NCI-H146 treated with DMSO at 0.1 percent for 48 hours (cell line): ENCODE data around the gene WDR46.
A peak's percentile ranks its signal among the peaks of the same experiment; 100 is the strongest.

Experiments
- DNase-seq: peaks from one replicate; lab custom pipeline; 2025; ENCODE audit not compliant: unreplicated experiment; lab: John Stamatoyannopoulos, UW

WDR46 gene, protein sequence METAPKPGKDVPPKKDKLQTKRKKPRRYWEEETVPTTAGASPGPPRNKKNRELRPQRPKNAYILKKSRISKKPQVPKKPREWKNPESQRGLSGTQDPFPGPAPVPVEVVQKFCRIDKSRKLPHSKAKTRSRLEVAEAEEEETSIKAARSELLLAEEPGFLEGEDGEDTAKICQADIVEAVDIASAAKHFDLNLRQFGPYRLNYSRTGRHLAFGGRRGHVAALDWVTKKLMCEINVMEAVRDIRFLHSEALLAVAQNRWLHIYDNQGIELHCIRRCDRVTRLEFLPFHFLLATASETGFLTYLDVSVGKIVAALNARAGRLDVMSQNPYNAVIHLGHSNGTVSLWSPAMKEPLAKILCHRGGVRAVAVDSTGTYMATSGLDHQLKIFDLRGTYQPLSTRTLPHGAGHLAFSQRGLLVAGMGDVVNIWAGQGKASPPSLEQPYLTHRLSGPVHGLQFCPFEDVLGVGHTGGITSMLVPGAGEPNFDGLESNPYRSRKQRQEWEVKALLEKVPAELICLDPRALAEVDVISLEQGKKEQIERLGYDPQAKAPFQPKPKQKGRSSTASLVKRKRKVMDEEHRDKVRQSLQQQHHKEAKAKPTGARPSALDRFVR

DNA sequence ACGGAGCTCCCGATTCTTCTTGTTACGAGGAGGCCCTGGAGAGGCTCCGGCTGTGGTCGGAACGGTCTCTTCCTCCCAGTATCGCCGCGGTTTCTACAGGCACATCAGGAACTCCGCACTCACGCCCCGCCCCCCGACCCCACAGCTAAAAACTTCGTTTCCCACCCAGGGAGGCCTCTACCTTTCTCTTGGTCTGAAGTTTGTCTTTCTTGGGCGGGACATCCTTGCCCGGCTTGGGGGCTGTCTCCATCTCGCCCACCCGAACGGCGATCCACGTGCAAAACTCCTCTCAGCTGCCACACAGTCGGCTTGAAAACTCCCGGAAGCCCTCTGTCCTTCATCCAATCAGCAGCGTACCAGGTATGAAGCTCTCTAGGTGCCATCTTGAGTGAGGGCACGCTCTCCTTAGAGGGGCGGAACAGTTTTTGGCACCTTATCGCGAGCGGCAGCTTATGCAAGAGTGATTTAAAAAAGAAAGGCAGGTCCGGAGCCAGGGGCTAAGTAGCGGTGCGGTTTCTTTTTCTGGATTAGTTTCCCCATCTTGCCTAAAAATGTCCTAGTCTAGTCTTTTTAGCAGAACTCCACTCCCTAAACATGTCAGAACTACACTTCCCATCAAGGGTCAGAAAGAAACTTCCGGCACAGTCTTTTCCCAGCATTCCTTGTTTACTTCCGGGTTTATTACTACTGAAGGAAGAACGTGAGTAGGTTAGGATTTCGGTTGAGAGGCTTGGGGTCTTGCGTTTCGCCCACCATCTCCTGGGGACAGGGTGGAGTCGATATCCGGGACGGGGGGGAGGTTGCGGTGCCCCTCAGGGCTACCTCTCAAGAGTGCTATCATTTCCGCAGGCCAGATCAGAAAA is at the start of gene WDR46, which contains the start of gene PFDN6:
Gene WDR46 (minus strand): TSS at position 319 of the 863 bp plus-strand sequence. CDS start 69 bp downstream, at position 250.
Gene PFDN6 (plus strand): TSS at position 681 of the 863 bp plus-strand sequence. CDS start 256 bp downstream, outside the sequence.
- DNase-seq: peak; percentile 88

DNA sequence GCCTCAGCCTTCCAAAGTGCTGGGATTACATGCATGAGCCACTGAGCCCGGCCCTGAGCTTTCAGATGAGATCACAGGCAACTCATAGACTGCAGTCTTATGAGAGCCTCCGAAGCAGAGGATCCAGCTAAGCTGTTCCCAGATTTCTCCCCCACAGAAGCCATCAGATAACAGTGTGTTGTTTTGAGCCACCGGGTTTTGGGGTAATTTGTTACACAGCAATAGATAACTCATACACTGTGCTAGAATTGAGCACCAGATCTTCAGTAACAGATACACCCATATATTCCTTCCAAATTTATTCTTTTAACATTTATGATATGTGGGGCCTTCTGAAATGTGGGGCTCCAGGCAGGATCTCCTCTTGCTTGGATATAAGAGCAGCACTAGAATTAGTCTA is 47.5 kb upstream of the WDR46 start:
- no peak for DNase-seq

DNA sequence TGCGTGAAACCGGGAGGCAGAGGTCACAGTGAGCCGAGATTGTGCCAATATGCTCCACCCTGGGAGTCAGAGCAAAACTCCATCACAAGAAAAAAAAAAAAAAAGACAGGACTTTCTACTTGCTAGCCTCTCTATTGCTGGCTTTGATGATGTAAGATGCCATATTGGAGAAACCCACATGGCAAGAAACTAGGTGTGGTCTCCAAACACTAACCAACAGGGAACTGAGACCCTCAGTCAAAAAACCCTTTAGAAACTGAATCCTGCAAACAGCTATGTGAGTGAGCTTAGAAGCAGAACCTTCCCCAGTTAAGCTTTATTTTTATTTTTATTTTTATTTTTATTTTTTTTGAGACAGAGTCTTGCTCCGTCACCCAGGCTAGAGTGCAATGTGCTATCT is 46.9 kb upstream of the WDR46 start:
- DNase-seq: no peak

DNA sequence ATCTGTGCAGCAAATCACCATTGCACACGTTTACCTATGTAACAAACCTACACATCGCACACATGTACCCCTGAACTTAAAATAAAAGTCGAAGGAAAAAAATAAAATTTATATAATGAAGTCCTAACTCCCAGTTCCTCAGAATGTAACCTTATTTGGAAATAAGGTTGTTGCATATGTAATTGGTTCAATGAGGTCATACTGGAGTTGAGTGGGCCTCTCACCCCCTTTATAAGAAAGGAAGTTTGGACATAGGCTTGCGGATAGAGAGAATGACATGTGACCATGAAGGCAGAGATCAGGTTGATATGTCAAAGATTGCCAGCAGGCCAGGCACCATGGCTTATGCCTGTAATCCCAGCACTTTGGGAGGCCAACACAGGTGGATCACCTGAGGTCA is 44.6 kb upstream of the WDR46 start:
- DNase-seq: no peak

DNA sequence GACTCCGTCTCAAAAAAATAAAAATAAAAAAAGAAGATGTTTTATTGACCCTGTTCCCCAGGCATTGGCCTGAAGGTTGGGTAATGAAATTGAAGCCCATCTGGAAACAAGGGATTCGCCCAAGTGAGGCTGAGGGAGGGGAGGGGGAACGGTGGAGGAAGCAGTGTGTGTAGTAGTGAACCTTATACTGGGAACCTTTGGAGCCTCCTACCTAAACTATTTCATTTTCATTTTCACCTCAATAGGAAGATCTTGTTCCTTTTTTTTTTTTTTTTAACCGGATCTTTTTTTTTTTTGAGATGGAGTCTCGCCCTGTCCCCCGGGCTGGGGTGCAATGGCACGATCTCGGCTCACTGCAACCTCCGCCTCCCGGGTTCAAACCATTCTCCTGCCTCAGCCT is 41.7 kb upstream of the WDR46 start:
- DNase-seq: no peak

DNA sequence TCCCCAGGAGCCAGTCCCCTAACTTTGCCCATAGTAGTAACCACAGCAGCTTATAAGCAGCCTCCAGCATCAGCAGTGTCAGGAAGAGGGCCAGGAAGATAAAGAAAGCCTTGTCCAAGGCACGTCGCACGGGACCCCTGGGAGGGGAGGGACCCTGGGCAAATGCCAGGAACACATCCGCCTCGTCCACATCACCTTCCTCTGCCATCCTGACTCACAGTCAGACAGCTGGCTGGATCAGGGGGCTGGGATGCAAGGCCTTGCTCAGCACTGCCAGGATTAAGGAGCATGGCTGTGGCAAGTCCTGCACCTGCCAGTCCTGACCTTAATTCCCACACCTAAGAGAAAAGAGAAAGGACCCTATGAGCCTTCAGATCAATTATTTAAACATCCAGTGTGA is 40.0 kb upstream of the WDR46 start:
- DNase-seq: no peak

DNA sequence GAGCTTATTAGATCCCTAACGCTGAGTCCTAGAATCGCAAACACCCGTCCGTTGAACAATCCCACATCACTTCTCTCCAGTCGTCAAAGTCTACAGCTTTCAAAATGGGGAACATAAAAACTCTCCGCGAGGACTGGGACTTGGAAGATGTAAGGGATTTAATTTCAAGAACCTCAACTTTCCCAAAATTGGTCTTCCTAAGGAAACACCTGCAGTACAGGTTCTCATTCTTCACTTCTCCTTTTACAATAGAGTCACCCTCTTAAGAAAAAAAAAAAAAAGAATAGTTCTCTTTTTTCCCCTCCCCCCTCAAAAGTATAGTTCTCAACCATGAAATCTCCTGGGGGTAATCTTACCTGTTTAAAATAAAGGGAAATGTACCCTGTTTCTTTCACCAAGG is 35.1 kb upstream of the WDR46 start:
- peak; percentile 43 for DNase-seq

DNA sequence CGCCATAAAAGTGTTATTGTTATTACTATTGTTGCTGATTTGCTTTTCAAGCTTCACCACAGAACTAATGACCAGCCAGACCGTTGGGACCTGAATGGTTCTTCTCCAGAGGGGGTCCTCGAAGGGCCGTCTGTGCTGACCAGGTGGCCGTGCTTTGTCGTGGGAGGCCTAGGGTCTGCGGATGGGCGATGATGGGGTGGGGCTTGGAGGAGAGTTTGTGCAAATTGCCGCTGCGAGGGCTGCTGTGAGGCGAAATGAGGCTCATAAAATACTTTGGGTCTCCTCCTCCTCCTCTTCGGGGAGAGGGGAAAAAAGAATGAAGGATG is 34.5 kb upstream of the WDR46 start:
- DNase-seq: peak; percentile 84

DNA sequence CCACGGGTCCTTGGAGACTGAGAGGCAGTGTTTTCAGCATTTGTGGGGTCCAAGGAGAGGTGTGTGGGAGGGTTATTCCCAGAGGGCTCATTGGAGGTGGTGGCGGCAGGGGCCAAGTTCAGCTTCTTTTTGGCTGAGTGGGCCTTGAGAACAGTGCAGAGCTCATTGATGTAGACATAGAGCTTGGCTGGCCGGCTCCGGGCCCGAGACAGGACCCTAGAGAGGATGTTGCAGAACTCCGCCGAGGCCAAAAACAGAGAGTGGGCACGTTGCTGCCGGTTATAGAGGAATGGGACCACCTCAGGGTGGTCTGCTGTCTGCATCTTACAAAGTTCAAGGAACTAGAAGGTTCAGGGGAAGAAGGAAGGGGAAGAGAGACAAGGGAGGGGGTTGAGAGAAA is 32.2 kb upstream of the WDR46 start:
- DNase-seq: no peak

DNA sequence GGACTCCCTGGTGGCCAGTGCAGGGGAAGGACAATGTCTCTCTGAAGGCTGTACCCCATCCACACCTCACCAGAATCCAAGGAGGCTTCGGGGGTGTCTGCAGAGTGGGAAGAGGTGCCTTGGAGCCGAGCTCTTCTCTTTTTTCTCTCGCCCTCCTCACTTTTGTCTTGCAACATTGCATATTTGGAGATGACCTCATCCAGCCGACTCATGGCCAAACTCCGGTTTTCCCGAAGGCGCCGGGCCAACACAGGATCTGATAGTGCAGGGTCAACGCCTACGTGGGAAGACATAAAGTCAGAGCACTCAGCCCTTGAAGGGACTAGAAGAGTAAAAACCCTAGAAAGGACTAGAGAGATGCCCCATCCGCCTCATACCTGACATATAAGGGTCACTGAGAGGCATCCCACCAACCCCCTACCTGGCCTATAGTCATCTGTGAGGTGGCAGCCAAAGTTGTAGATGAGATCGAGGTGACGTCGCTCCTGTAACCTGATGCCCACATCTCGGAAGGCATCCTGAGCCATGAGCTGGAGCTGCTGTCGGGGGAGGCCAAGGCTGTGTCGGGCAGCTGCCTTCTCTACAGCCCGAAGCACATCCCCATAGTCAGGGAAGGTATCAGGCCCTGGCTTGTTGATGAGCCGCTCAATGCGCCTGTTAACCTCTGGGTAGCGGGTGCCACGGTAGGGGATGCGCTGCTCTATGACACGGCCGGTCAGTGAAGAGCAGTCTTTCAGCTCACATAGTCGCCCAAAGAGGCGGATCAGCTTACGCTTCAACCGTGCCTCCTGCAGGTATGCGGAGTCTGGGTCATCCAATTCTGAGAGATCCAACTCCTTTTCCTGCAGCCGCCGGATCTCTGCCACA is 31.5 kb upstream of the WDR46 start:
- DNase-seq: no peak

DNA sequence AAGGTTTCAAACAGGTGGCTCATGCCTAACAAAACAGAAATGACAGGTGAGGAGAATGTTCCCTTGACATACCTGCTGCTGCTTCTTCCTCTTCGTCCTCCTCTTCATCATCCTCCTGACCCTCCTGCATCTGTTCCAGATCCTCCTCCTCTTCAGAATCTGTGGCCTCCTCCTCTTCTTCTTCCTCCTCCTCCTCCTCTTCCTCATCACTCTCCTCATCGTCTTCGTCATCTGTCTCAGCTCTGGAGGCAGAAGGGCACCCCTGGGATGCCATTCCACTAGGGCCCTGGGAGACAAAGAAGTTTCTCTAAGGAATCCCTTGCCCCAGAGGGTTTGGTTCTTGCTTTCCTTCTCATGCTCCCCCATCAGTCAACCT is 30.9 kb upstream of the WDR46 start:
- no peak for DNase-seq

DNA sequence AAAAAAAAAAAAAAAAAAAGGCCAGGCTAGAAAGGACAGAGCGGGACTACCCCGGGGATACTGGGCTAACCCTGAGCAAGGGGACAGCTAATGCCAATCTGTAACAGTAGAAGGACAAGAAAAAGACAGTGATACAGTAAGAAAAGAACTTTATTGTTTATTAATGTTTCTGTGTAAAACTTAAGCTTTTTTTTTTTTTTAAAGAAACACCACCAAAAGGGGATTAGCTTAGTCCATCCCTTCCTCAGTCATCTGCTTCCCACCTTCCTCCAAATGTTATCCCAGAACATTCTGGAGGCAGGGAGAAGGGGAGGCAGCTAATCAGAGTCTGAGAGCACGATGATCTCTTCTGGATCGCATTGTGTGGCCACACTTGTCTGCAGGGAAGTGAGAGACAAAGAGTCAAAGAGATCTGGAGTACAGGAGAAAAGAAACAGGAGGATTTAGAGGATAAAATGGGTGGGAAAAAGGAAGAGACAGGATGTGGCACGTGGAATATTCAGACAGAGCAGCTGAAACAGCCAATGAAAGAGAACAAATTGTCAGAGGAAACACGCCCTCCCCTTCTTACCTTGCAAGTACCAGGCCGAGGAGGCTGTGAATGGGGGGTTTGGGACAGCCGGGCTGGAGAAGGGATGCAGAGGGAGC is 29.5 kb upstream of the WDR46 start:
- no peak for DNase-seq

DNA sequence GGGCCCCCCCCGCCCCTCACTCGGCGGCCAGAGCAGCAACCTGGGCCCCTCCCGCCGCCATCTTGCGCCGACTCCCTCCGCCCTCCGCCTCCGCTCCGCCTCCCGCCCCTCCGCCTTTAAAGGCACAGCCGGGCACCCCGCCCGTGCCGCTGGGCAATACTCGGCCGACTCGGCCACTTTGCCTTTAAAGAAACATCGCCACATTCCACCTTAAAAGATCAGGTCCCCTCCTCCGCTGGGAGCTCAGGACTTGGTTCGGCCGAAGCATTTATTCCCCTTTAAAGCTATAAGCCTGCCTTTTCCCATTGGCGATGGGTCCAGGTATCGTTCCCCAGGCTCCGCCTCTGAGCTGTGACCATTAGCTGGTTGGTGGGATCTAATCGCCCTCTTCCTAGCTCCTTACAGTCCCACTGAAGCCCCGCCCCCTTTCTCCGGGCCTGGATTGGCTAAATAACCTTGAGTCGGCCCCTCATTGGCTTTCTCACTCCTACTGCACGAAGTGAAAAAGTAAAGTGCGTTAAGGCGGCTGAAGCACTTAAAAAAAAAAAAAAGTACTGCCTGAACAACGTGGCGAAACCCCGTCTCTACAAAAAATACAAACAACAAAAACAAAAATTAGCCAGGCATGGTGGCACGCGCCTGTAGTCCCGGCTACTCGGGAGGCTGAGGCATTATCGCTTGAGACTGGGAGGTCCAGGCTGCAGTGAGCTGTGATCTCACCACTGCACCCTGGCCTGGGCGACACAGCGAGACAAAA is 28.8 kb upstream of the WDR46 start, which contains the start of gene ZBTB22:
Gene ZBTB22 (minus strand): TSS at position 76 of the 757 bp plus-strand sequence. CDS start 828 bp downstream, outside the sequence.
- DNase-seq: peak; percentile 90

DNA sequence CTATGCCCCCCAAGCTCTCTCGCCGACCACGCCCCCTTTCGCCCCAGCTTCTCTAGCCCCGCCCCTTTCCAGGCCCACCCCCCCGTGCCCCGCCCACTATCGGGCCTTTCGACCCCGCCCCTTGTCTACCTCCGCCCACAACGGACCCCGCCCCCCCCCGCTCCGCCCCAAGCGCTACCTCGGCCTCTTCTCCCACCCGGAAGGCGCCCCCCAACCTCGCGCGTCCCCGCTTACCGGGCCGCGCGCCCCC is 28.3 kb upstream of the WDR46 start:
- DNase-seq: no peak

DNA sequence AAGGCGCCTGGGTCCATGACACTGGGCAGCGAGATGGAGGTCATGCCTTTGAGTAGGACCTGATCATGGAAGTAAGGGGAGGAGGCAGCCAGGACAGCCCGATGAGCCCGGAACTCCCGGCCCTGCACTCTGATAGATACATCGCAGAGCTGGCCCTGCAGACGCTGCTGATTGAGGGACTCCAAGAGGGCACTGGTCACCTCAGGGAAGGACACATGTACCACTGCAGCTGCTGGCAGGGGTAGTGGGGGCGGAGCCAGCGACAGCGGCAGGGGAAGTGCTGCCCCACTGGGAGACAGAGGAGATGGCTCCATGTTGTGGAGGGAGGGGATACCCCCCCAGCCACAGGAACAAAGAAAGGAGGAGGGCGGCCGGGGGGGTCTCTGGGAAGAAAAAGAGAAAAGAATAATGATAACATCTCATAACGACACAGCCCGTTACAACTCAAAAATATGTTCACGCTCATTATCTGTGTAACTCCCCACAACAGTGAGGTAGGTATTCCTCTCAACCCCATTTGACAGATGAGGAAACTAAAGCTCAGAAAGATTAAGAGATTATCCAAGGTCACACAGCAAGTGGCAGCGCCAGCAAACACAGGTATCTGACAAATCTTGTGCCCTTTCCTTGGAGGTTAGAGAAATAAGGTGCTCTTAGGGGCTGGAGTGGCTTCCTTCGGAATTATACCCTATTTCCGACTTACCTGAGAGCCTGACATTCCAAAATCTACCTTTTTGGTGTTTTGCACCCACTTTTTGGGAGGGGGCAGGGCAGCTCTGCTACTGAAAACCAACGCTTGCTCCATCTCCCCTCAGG is 27.8 kb upstream of the WDR46 start:
- DNase-seq: no peak

DNA sequence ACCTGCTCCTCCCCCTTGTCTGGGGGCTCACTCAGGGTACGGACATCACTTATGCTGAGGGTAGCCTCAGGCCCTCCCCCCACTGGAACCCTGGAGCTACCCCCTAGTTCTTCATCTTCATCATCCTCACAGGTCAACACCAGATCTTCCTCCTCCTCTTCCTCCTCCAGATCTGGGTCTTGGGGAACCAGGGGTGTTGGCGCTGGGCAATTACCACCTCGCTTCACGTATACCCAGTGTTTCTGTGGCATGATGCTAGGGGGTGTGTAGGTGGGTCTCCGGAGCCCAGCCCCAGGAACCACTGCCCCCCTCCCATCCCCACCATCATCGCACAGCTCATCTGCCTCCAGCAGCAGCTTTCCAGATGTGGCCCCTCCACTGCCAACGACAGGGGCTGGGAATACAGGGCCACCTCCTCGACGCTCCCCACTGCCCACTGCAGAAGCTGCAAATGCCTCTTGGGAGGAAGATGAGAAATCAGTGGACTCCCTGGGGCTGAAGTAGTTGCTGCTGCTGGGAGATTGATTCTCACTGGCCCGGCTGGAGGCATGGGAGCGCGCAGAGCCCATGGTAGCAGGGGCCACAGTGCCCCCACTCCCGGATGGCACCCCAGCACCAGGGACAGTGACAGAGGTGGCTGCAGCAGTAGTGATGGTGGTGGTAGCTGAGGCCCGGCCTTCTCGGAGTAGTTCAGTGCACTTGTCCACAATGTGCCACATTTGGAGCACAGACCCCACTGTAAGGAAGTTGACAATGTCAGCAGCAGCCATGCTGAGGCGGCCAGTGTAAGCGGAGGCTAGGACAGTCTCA is 27.0 kb upstream of the WDR46 start:
- DNase-seq: no peak

DNA sequence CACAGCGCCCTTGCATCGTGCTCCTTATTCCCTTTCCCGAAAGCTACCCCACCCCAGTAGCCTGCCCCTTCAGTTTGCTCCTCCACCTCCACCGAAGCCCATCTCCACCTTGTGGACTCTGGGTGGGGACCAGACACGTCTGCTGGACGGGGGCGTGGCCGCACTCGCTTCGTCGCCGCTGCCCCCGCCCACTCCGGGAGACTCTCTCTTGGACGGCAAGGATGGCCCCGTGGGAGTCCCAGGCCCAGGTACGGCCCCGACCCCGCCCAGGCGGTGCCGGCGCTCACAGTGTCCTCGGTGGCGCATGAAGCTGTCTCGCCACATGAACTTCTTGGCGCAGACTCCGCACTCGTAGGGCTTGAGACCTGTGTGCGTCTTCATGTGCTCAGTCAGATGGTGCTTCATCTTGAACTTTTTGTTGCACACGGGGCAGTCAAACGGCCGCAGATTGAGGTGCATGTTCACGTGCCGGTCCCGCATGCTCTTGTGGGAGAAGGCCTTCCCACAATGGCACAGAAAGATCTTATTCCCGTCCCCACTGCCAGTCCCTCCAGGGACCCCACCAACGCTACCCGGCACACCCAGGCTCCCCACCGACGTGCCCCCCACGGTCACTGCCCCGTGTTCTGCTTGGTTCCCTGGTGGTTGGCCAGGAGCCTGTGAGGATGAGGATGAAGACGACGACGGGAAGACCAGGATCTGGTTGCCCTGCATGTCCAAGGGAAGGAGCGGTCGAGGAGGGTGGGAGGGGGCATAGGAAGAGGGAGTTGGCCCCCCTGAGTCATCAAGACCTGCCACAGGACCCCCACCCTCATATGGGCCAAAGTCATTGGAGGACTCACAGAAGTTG is 26.1 kb upstream of the WDR46 start:
- DNase-seq: no peak
